IMR-90 (cell line): ENCODE results near the gene SERPINE2.

Experiments used
- MAFK ChIP-seq: IDR thresholded peaks from 2 replicates; pipeline ENCODE4 v1.6.1; 2012; ENCODE audit warnings: low read depth, low read length, improper control_type of control experiment
- POLR2A ChIP-seq: IDR thresholded peaks from 2 replicates; pipeline ENCODE4 v1.6.1; 2012; ENCODE audit warnings: mild to moderate bottlenecking, low read depth, low read length
- TF ChIP-seq, protein P1 (sequence below): conservative IDR thresholded peaks from 2 replicates; pipeline ENCODE4 v1.5.1; 2012; ENCODE audit warnings: mild to moderate bottlenecking, low read depth, low read length, improper control_type of control experiment

DNA sequence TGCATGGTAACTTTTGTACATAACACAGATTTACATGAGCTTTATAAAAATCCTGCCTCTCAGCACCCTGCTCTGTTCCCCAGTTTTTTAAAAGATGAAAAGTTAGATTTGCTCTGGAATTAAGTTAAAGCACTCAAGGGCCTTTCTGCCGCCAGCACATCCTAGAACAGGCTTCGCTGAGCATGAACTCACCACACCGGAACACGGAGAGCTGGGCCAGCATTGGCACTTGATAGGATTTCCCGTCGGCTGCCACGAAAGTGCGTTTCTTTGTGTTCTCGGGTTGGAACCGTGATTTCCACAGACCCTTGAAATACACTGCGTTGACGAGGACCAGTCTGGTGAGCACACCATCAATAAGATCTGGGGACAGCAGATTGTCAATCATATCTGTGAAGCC is 47.5 kb downstream of the SERPINE2 start:
- TF ChIP-seq, protein P1, sequence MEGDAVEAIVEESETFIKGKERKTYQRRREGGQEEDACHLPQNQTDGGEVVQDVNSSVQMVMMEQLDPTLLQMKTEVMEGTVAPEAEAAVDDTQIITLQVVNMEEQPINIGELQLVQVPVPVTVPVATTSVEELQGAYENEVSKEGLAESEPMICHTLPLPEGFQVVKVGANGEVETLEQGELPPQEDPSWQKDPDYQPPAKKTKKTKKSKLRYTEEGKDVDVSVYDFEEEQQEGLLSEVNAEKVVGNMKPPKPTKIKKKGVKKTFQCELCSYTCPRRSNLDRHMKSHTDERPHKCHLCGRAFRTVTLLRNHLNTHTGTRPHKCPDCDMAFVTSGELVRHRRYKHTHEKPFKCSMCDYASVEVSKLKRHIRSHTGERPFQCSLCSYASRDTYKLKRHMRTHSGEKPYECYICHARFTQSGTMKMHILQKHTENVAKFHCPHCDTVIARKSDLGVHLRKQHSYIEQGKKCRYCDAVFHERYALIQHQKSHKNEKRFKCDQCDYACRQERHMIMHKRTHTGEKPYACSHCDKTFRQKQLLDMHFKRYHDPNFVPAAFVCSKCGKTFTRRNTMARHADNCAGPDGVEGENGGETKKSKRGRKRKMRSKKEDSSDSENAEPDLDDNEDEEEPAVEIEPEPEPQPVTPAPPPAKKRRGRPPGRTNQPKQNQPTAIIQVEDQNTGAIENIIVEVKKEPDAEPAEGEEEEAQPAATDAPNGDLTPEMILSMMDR = no peak
- TF ChIP-seq POLR2A (no peak), MAFK (no peak)
